H1 (cell line): Measurements from ENCODE around the gene FERMT2. TPM values are rescaled to one million over a fixed set of nuclear protein-coding genes. Genes with fewer than 3 reads are reported as not detected.

Experiments
- CTCF ChIA-PET: fragments of 300-600 bp; sonication (Branson Sonifier 250); formaldehyde crosslinking; loops from one replicate; lab custom pipeline; 2021; ENCODE audit not compliant: partially characterized antibody; lab: Charles Lee
- POLR2A ChIA-PET: fragments of 300-600 bp; sonication (Branson Sonifier 250); formaldehyde crosslinking; loops from one replicate; lab custom pipeline; 2021; ENCODE audit warnings: inconsistent platforms; ENCODE audit not compliant: partially characterized antibody; lab: Charles Lee
- DNase-seq, 2 experiments: peaks; one replicate each; pipeline versions ENCODE4 v3.0.0 to v3.0.0-alpha.2; 2010 to 2022; ENCODE audit warnings: low spot score in 2 of 2, low read depth in 1 of 2, mixed read lengths in 1 of 2
- FAIRE-seq: peaks from 2 replicates; lab custom pipeline; 2011; peaks lifted over from hg19 to GRCh38; lab: Jason Lieb, UNC
- H2AFZ ChIP-seq: 2 replicates; pipeline ENCODE4 v1.8.1; 2012; ENCODE audit warnings: low read length, inconsistent platforms
- H2AK5ac ChIP-seq: 2 replicates; pipeline ENCODE4 v1.6.1; 2013; ENCODE audit warnings: low read depth, low read length
- H2BK120ac ChIP-seq: replicated peaks from 2 replicates; pipeline ENCODE3; 2013; ENCODE audit warnings: low read depth, low read length, inconsistent platforms
- H2BK12ac ChIP-seq: 2 replicates; pipeline ENCODE4 v1.6.1; 2013; ENCODE audit warnings: low read depth, low read length
- H2BK15ac ChIP-seq: 2 replicates; pipeline ENCODE4 v1.6.1; 2013; ENCODE audit warnings: low read length
- H2BK20ac ChIP-seq: 2 replicates; pipeline ENCODE4 v1.6.1; 2013; ENCODE audit warnings: low read length
- H2BK5ac ChIP-seq: 2 replicates; pipeline ENCODE4 v1.6.1; 2013; ENCODE audit warnings: low read depth, low read length
- H3K14ac ChIP-seq: 2 replicates; pipeline ENCODE4 v1.6.1; 2013; ENCODE audit warnings: inconsistent platforms; ENCODE audit not compliant: insufficient read length
- H3K18ac ChIP-seq: 2 replicates; pipeline ENCODE4 v1.6.1; 2013; ENCODE audit warnings: low read length; ENCODE audit errors: extremely low read depth
- H3K23ac ChIP-seq: 2 replicates; pipeline ENCODE4 v1.6.1; 2013; ENCODE audit warnings: inconsistent platforms; ENCODE audit not compliant: insufficient read length
- H3K23me2 ChIP-seq: 2 replicates; pipeline ENCODE4 v1.6.1; 2013; ENCODE audit warnings: low read depth, low read length
- H3K27ac ChIP-seq: 2 replicates; pipeline ENCODE4 v1.6.1; 2011; ENCODE audit warnings: low read depth, low read length, inconsistent platforms
- H3K27me3 ChIP-seq, 4 experiments: replicated peaks in 1 of 4; 1 replicate in 1 of 4; 2 replicates in 3 of 4; pipeline versions ENCODE4 v1.6.1 to v1.8.1; 2011 to 2013; ENCODE audit warnings: low read length in 3 of 4, mild to moderate bottlenecking in 3 of 4, inconsistent platforms in 2 of 4, mixed read lengths in 2 of 4, moderate library complexity in 1 of 4; ENCODE audit not compliant: control insufficient read depth in 3 of 4, insufficient read depth in 3 of 4; ENCODE audit errors: extremely low read depth in 1 of 4
- H3K36me3 ChIP-seq, 4 experiments: 2 replicates each; pipeline versions ENCODE4 v1.6.1 to v1.8.1; 2011 to 2013; ENCODE audit warnings: mild to moderate bottlenecking in 4 of 4, low read length in 3 of 4, moderate library complexity in 2 of 4, control low read depth in 1 of 4, inconsistent platforms in 1 of 4; ENCODE audit not compliant: insufficient read depth in 4 of 4, control insufficient read depth in 2 of 4
- H3K4ac ChIP-seq: replicated peaks from 2 replicates; pipeline ENCODE3; 2013; ENCODE audit warnings: low read length, low read depth, mixed read lengths, inconsistent platforms; ENCODE audit not compliant: insufficient read length
- H3K4me1 ChIP-seq, 4 experiments: replicated peaks in 1 of 4; 1 replicate in 1 of 4; 2 replicates in 3 of 4; pipeline versions ENCODE4 v1.6.1 to v1.8.1; 2011 to 2013; ENCODE audit warnings: low read length in 3 of 4, inconsistent platforms in 2 of 4, mixed read lengths in 1 of 4; ENCODE audit not compliant: insufficient read depth in 4 of 4, control insufficient read depth in 3 of 4
- H3K4me2 ChIP-seq, 2 experiments: 2 replicates each; pipeline versions ENCODE4 v1.6.1 to v1.8.1; 2011 to 2013; ENCODE audit warnings: low read depth in 2 of 2, low read length in 2 of 2, control low read depth in 1 of 2, inconsistent platforms in 1 of 2, mild to moderate bottlenecking in 1 of 2; ENCODE audit not compliant: insufficient read depth in 1 of 2
- H3K4me3 ChIP-seq, 4 experiments: fragments of 200-600, 300-600 bp in 1 of 4; sonication (generic), shearing (Covaris generic), sonication (Bioruptor Twin) in 1 of 4; 2 replicates each; pipeline versions ENCODE4 v1.5.1 to v1.8.1; 2011 to 2016; ENCODE audit warnings: low read length in 4 of 4, low read depth in 3 of 4, control low read depth in 2 of 4, inconsistent platforms in 2 of 4, mild to moderate bottlenecking in 2 of 4, mixed read lengths in 1 of 4, moderate library complexity in 1 of 4; ENCODE audit not compliant: insufficient read depth in 2 of 4; ENCODE audit errors: extremely low read depth in 1 of 4
- H3K56ac ChIP-seq: replicated peaks from 2 replicates; pipeline ENCODE3; 2013; ENCODE audit warnings: low read depth, mild to moderate bottlenecking, mixed read lengths, low read length, inconsistent platforms; ENCODE audit not compliant: insufficient read length
- H3K79me1 ChIP-seq: 2 replicates; pipeline ENCODE4 v1.6.1; 2013; ENCODE audit warnings: low read depth, low read length, control low read depth
- H3K79me2 ChIP-seq, 2 experiments: 2 replicates each; pipeline versions ENCODE4 v1.6.1 to v1.8.1; 2012 to 2013; ENCODE audit warnings: low read length in 2 of 2, mild to moderate bottlenecking in 2 of 2, inconsistent platforms in 1 of 2; ENCODE audit not compliant: insufficient read depth in 2 of 2, control insufficient read depth in 1 of 2
- H3K9ac ChIP-seq, 4 experiments: replicated peaks in 1 of 4; 1 replicate in 1 of 4; 2 replicates in 3 of 4; pipeline versions ENCODE4 v1.6.1 to v1.8.1; 2011 to 2013; ENCODE audit warnings: low read depth in 3 of 4, low read length in 3 of 4, control low read depth in 2 of 4, mild to moderate bottlenecking in 2 of 4, moderate library complexity in 2 of 4, inconsistent platforms in 1 of 4; ENCODE audit errors: extremely low read depth in 1 of 4
- H3K9me3 ChIP-seq, 2 experiments: 2 replicates each; pipeline versions ENCODE4 v1.6.1 to v1.8.1; 2012 to 2013; ENCODE audit warnings: mild to moderate bottlenecking in 2 of 2, moderate library complexity in 2 of 2, control low read depth in 1 of 2, inconsistent platforms in 1 of 2, low read depth in 1 of 2, low read length in 1 of 2, mixed read lengths in 1 of 2; ENCODE audit not compliant: insufficient read depth in 2 of 2
- H4K20me1 ChIP-seq, 2 experiments: replicated peaks in 1 of 2; 2 replicates each; pipeline versions ENCODE3 to v1.8.1; 2011 to 2013; ENCODE audit warnings: inconsistent platforms in 2 of 2, low read length in 2 of 2, mild to moderate bottlenecking in 1 of 2; ENCODE audit not compliant: insufficient read depth in 2 of 2, control insufficient read depth in 1 of 2
- H4K5ac ChIP-seq: 2 replicates; pipeline ENCODE4 v1.6.1; 2013; ENCODE audit warnings: low read length, low read depth, mixed read lengths, inconsistent platforms; ENCODE audit not compliant: insufficient read length
- H4K8ac ChIP-seq: 2 replicates; pipeline ENCODE4 v1.8.0; 2013; ENCODE audit warnings: mild to moderate bottlenecking, moderate library complexity, low read length, inconsistent platforms; ENCODE audit not compliant: insufficient read depth; ENCODE audit errors: extremely low read depth
- H4K91ac ChIP-seq: replicated peaks from 2 replicates; pipeline ENCODE3; 2013; ENCODE audit warnings: low read length, mixed read lengths, inconsistent platforms; ENCODE audit not compliant: insufficient read length
- BRCA1 ChIP-seq: IDR thresholded peaks from 2 replicates; pipeline ENCODE4 v1.6.1; 2012; ENCODE audit warnings: low read depth, low read length, improper control_type of control experiment
- CBX5 ChIP-seq: fragments of 300-800, 300-1000 bp; sonication (generic); IDR thresholded peaks from 2 replicates; pipeline ENCODE4 v1.7.1; 2016; ENCODE audit warnings: antibody characterized with exemption, low read length, low read depth
- CTBP2 ChIP-seq: IDR thresholded peaks from 2 replicates; pipeline ENCODE4 v1.7.0; 2011; ENCODE audit warnings: borderline replicate concordance, mild to moderate bottlenecking, moderate library complexity, mixed read lengths, low read length; ENCODE audit not compliant: insufficient read depth, insufficient read length
- FOSL1 ChIP-seq: IDR thresholded peaks from 2 replicates; pipeline ENCODE4 v1.6.1; 2011; ENCODE audit warnings: mild to moderate bottlenecking, low read depth, low read length, moderate library complexity; ENCODE audit not compliant: insufficient read depth
- GTF2F1 ChIP-seq: IDR thresholded peaks from 2 replicates; pipeline ENCODE4 v1.6.1; 2012; ENCODE audit warnings: low read depth, low read length, improper control_type of control experiment, borderline replicate concordance
- KDM5A ChIP-seq: fragments of 200-600 bp; IDR thresholded peaks from 2 replicates; pipeline ENCODE4 v1.7.1; 2012; ENCODE audit warnings: mild to moderate bottlenecking, low read length, inconsistent platforms, mixed read lengths
- MAFK ChIP-seq: IDR thresholded peaks from 2 replicates; pipeline ENCODE4 v1.6.1; 2012; ENCODE audit warnings: low read depth, mild to moderate bottlenecking, improper control_type of control experiment, low read length
- NANOG ChIP-seq: IDR thresholded peaks from 2 replicates; pipeline ENCODE4 v1.6.1; 2011; ENCODE audit warnings: low read length, low read depth, mild to moderate bottlenecking, inconsistent platforms; ENCODE audit not compliant: insufficient read depth, poor library complexity, severe bottlenecking
- RFX5 ChIP-seq: IDR thresholded peaks from 2 replicates; pipeline ENCODE4 v1.6.1; 2011; ENCODE audit warnings: low read depth, low read length, improper control_type of control experiment, borderline replicate concordance
- YY1 ChIP-seq: IDR thresholded peaks from 2 replicates; pipeline ENCODE4 v1.6.1; 2011; ENCODE audit warnings: low read depth, mild to moderate bottlenecking, low read length
- WGBS, 2 experiments: shearing (Covaris generic) in 1 of 2; methylation state at CpG; one replicate each; pipeline versions ENCODE4 v1.1.6 to v1.1.7; 2013 to 2015; ENCODE audit warnings: low lambda C conversion rate in 2 of 2, mixed read lengths in 2 of 2, inconsistent platforms in 1 of 2, low coverage in 1 of 2, missing lambda C conversion rate in 1 of 2; ENCODE audit not compliant: insufficient replicate concordance in 2 of 2, insufficient coverage in 1 of 2, insufficient read length in 1 of 2; ENCODE audit errors: extremely low coverage in 1 of 2, missing lambda C conversion rate in 1 of 2; 5-methylcytosine and 5-hydroxymethylcytosine counted together
- polyA plus RNA-seq, 7 experiments: library from polyadenylated mRNA; depleted of rRNA in 3 of 7; stranded (reverse) in 5 of 7; unstranded in 2 of 7; fragments of >200 nt in 5 of 7; fragments of 200-250 nt in 2 of 7; gene quantifications; 1 replicate in 5 of 7; 2 replicates in 1 of 7; 4 replicates in 1 of 7; pipeline versions ENCODE4 v1.2.1 to v1.2.3, GENCODE V29; 2011 to 2013; ENCODE audit warnings: missing spikeins in 2 of 7, mixed read lengths in 2 of 7
- total RNA-seq: library from RNA; stranded (reverse); fragmentation: NEBNext Ultra II Directional; extraction: Animal tissue kit (Norgen Biotek cat#: 25700); gene quantifications from 2 replicates; pipeline ENCODE4 v1.2.1, GENCODE V29; 2021
- TF ChIP-seq, protein P1 (sequence below): IDR thresholded peaks from 2 replicates; pipeline ENCODE4 v1.6.1; 2012; ENCODE audit warnings: inconsistent platforms
- TF ChIP-seq, protein P2 (sequence below): IDR thresholded peaks from 2 replicates; pipeline ENCODE4 v1.6.1; 2012; ENCODE audit warnings: low read length, inconsistent platforms

The FERMT2 gene
- total and polyA plus RNA-seq, 2 of the 8 experiments (the other 6 are each of a cell fraction or from before 2014, with no cell fraction given) = 53.3 to 142 TPM

DNA sequence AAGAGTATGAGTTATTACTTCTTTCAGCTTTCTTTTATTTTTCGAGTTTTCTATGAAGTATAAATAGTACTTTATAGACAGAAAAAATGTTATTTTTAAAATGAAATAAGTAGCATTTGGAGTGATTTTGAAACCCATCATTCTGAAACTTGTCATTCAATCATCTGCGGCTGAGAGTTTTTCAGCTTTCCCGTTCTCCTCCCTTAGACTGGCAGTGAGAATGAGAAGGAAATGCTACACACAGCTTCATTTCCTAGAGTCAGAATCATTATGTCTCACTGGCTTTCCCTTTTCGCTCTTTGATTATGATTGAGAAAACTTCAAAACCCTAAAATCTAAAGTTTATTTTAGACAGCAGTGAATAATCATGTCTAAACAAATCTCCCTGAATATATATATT is 125.8 kb downstream of the FERMT2 start:
- Histone ChIP-seq H3K14ac (no peak overlapping the region), H3K23me2 (no peaks in the 10 kb centered on the region), H4K91ac (no peak overlapping the region), H4K20me1 (no peaks in the 10 kb centered on the region), H2BK15ac (no peak overlapping the region), H2BK12ac (no peak overlapping the region), H2BK20ac (no peak overlapping the region), H2BK5ac (no peak overlapping the region), H3K79me2 (no peaks in the 10 kb centered on the region), H3K18ac (no peak overlapping the region), H3K27me3 (no peaks in the 10 kb centered on the region), H3K23ac (no peak overlapping the region), H3K36me3 (no peaks in the 10 kb centered on the region), H3K4ac (no peak overlapping the region), H3K4me3 (no peak overlapping the region), H4K8ac (no peak overlapping the region), H2AK5ac (no peak overlapping the region), H3K27ac (no peak overlapping the region), H3K9ac (no peak overlapping the region), H3K79me1 (no peaks in the 10 kb centered on the region), H3K4me1 (no peaks in the 10 kb centered on the region; a peak in 2 of 7 replicates), H3K4me2 (no peak overlapping the region), H3K56ac (no peak overlapping the region), H2AFZ (no peak overlapping the region), H3K9me3 (no peaks in the 10 kb centered on the region), H2BK120ac (no peak overlapping the region), H4K5ac (no peak overlapping the region)
- WGBS, 2 experiments = 88% methylated on average over 4 of the region's 4 CpGs; no CpG with 5 or more reads in 1 of the 2 experiments
- CTCF ChIA-PET = interaction anchor here (0.6 to 2.0 kb wide), 13 partner anchors 11 to 470 kb away, joined by 3 to 8 read pairs (median 4); no protein-coding TSS in a partner anchor
- no peak for FAIRE-seq
- no peak for DNase-seq
- POLR2A ChIA-PET = interaction anchor here (1.2 kb wide), 1 partner anchor 136 kb away, joined by 4 read pairs; no protein-coding TSS in a partner anchor
- no peak for TF ChIP-seq NANOG
- TF ChIP-seq FOSL1 = no peak
- TF ChIP-seq RFX5 = no peak
- TF ChIP-seq MAFK = no peak
- TF ChIP-seq BRCA1 = no peak
- TF ChIP-seq, protein P1, sequence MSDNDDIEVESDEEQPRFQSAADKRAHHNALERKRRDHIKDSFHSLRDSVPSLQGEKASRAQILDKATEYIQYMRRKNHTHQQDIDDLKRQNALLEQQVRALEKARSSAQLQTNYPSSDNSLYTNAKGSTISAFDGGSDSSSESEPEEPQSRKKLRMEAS = no peak
- TF ChIP-seq KDM5A = no peak
- no peak for TF ChIP-seq CTBP2
- TF ChIP-seq GTF2F1 = no peak
- TF ChIP-seq YY1 = no peak
- TF ChIP-seq, protein P2, sequence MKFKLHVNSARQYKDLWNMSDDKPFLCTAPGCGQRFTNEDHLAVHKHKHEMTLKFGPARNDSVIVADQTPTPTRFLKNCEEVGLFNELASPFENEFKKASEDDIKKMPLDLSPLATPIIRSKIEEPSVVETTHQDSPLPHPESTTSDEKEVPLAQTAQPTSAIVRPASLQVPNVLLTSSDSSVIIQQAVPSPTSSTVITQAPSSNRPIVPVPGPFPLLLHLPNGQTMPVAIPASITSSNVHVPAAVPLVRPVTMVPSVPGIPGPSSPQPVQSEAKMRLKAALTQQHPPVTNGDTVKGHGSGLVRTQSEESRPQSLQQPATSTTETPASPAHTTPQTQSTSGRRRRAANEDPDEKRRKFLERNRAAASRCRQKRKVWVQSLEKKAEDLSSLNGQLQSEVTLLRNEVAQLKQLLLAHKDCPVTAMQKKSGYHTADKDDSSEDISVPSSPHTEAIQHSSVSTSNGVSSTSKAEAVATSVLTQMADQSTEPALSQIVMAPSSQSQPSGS = no peak
- no peak for TF ChIP-seq CBX5
